DLD1 (cell line): Measurements from ENCODE around the gene EFCAB11.
"Not testable (repeated sequence)": the region's sequence is repeated elsewhere in the genome, so short reads cannot be mapped to it uniquely, and the experiment has no call there.

Experiments
- in situ Hi-C: cut with HindIII; loops from 2 replicates; pipeline ENCODE4 v1.10.0; 2017; ENCODE audit warnings: low sequenced_read_pairs

EFCAB11 gene

GRCh38 chr14:89912667-89913211, 41.8 kb downstream of the EFCAB11 start:
- in situ Hi-C loops = no loop called here

GRCh38 chr14:89912221-89912620, 42.3 kb downstream of the EFCAB11 start:
- in situ Hi-C loops = no loop called here

- in situ Hi-C loops = no loop called here
Observed at GRCh38 chr14:89911010-89911919, 43.3 kb downstream of the EFCAB11 start.

GRCh38 chr14:89910691-89911009, 43.9 kb downstream of the EFCAB11 start:
- in situ Hi-C loops = no loop called here

- in situ Hi-C loops = no loop called here
Observed at GRCh38 chr14:89909586-89909985, 44.9 kb downstream of the EFCAB11 start.

GRCh38 chr14:89908712-89909450, 45.6 kb downstream of the EFCAB11 start:
- in situ Hi-C loops = no loop called here

- in situ Hi-C loops = no loop called here
Observed at GRCh38 chr14:89907655-89908054, 46.9 kb downstream of the EFCAB11 start.

GRCh38 chr14:89906000-89906399, 48.5 kb downstream of the EFCAB11 start:
- in situ Hi-C loops = no loop called here

- in situ Hi-C loops = no loop called here
Observed at GRCh38 chr14:89903340-89903952, 51.1 kb downstream of the EFCAB11 start.

- in situ Hi-C loops = no loop called here
Observed at GRCh38 chr14:89902881-89903280, 51.6 kb downstream of the EFCAB11 start.

- in situ Hi-C loops = no loop called here
Observed at GRCh38 chr14:89900802-89901201, 53.7 kb downstream of the EFCAB11 start.

- in situ Hi-C loops = no loop called here
Observed at GRCh38 chr14:89899917-89900663, 54.4 kb downstream of the EFCAB11 start.

GRCh38 chr14:89899291-89899690, 55.2 kb downstream of the EFCAB11 start:
- in situ Hi-C loops = no loop called here

- in situ Hi-C loops = not testable (repeated sequence)
Observed at GRCh38 chr14:89893388-89893787, 61.1 kb downstream of the EFCAB11 start.

- in situ Hi-C loops = no loop called here
Observed at GRCh38 chr14:89892953-89893352, 61.6 kb downstream of the EFCAB11 start.

GRCh38 chr14:89891721-89892120, 62.8 kb downstream of the EFCAB11 start:
- in situ Hi-C loops = not testable (repeated sequence)

GRCh38 chr14:89891055-89891454, 63.5 kb downstream of the EFCAB11 start:
- in situ Hi-C loops = no loop called here

GRCh38 chr14:89890589-89890988, 63.9 kb downstream of the EFCAB11 start:
- in situ Hi-C loops = no loop called here

- in situ Hi-C loops = no loop called here
Observed at GRCh38 chr14:89889626-89890025, 64.9 kb downstream of the EFCAB11 start.

GRCh38 chr14:89884761-89885160, 69.8 kb downstream of the EFCAB11 start:
- in situ Hi-C loops = no loop called here

- in situ Hi-C loops = no loop called here
Observed at GRCh38 chr14:89881839-89882238, 72.7 kb downstream of the EFCAB11 start.
